ENCODE data around the gene LRBA. TPM values are rescaled to one million over a fixed set of nuclear protein-coding genes. Genes with fewer than 3 reads are reported as not detected.
A peak's percentile ranks its signal among the peaks of the same experiment; 100 is the strongest.

Gene LRBA
- total and polyA plus RNA-seq, 9 of the 15 experiments (the other 6 are each of a cell fraction or from before 2014, with no cell fraction given), result 24.2 to 88.7 (median 59.7) TPM

GRCh38 chr4:150289881-150290280, 725.2 kb downstream of the LRBA start:
- H3K4me1 ChIP-seq (replicated peaks in 1 of 2; ENCODE audit: control insufficient read depth in 2 of 2, insufficient read depth in 2 of 2, low read length in 2 of 2), result no peaks in the 10 kb centered on the region
- H3K79me2 ChIP-seq (ENCODE audit: control insufficient read depth, insufficient read depth, low read length), result no peaks in the 10 kb centered on the region
- no peaks in the 10 kb centered on the region for H3K9me3 ChIP-seq (replicated peaks; ENCODE audit: control insufficient read depth, insufficient read depth, low read depth, low read length)
- no peaks in the 10 kb centered on the region for H3K27me3 ChIP-seq (ENCODE audit: control insufficient read depth in 2 of 2, insufficient read depth in 2 of 2, low read length in 2 of 2)
- no peak for ATAC-seq
- H3K4me3 ChIP-seq, result no peak overlapping the region
- TF ChIP-seq FOS (IDR thresholded peaks at IDR 0.05; ENCODE audit: extremely low read depth, insufficient read length), result no peak
- ChIA-PET CTCF (ENCODE audit: low intra/inter-chr PET ratio) (no interaction called here), POLR2A (interaction anchor here (0.6 kb wide), 1 partner anchor 210 kb away, joined by 3 read pairs; no protein-coding TSS in a partner anchor)
- in situ Hi-C loops (cut with MboI), result loop anchor here (10.0 kb wide), 1 partner anchor 575 kb away; no protein-coding TSS in a partner anchor
- no peak overlapping the region for H3K4me2 ChIP-seq (ENCODE audit: insufficient read depth, low read length)
- peaks cover 12% of the 10 kb centered on the region for H3K36me3 ChIP-seq (ENCODE audit: control insufficient read depth, insufficient read depth, low read length)
- intact Hi-C loops (cut with micrococcal nuclease), result loop anchor here (10.0 kb wide), 1 partner anchor 485 kb away; no protein-coding TSS in a partner anchor
- no peak for FAIRE-seq
- no peak overlapping the region for H3K27ac ChIP-seq (ENCODE audit: extremely low read depth, low read depth, low read length)
- no peak overlapping the region for H2AFZ ChIP-seq (ENCODE audit: low read depth, low read length)
- H3K9me1 ChIP-seq (ENCODE audit: control insufficient read depth, insufficient read depth, low read length), result no peaks in the 10 kb centered on the region
- 86% methylated on average over 3 of the region's 3 CpGs for WGBS (ENCODE audit: insufficient coverage, low coverage, missing lambda C conversion rate)
- no TSS peak for BruUV-seq (replicated peaks)
- H4K20me1 ChIP-seq (replicated peaks; ENCODE audit: control insufficient read depth, insufficient read depth, low read length), result no peaks in the 10 kb centered on the region
- DNase-seq (ENCODE audit: extremely low read depth in 1 of 4, low spot score in 3 of 4), result no peak
- no peak overlapping the region for H3K9ac ChIP-seq (ENCODE audit: insufficient read depth in 1 of 2, low read depth in 2 of 2, low read length in 2 of 2)

- in situ Hi-C loops (cut with MboI), result no loop called here
Measured at GRCh38 chr4:150289198-150289597, 725.9 kb downstream of the LRBA start.

More at GRCh38 chr4:150289198-150289597, 725.9 kb downstream of the LRBA start:
- no peaks in the 10 kb centered on the region for H3K9me3 ChIP-seq (replicated peaks; ENCODE audit: control insufficient read depth, insufficient read depth, low read depth, low read length)
- no peaks in the 10 kb centered on the region for H4K20me1 ChIP-seq (replicated peaks; ENCODE audit: control insufficient read depth, insufficient read depth, low read length)
- FAIRE-seq (peak; percentile 37), DNase-seq (ENCODE audit: extremely low read depth in 1 of 4, low spot score in 3 of 4) (no peak), ATAC-seq (no peak)
- no peaks in the 10 kb centered on the region for H3K27me3 ChIP-seq (ENCODE audit: control insufficient read depth in 2 of 2, insufficient read depth in 2 of 2, low read length in 2 of 2)
- H3K4me3 ChIP-seq, result no peak overlapping the region
- POLR2A ChIA-PET, result no interaction called here
- H3K9ac ChIP-seq (ENCODE audit: insufficient read depth in 1 of 2, low read depth in 2 of 2, low read length in 2 of 2), result no peak overlapping the region
- peaks cover 12% of the 10 kb centered on the region for H3K36me3 ChIP-seq (ENCODE audit: control insufficient read depth, insufficient read depth, low read length)
- BruUV-seq (replicated peaks), result no TSS peak
- H3K9me1 ChIP-seq (ENCODE audit: control insufficient read depth, insufficient read depth, low read length), result no peaks in the 10 kb centered on the region
- WGBS (ENCODE audit: insufficient coverage, low coverage, missing lambda C conversion rate), result 100% methylated on average over 2 of the region's 2 CpGs
- no peak overlapping the region for H2AFZ ChIP-seq (ENCODE audit: low read depth, low read length)
- no peaks in the 10 kb centered on the region for H3K79me2 ChIP-seq (ENCODE audit: control insufficient read depth, insufficient read depth, low read length)
- no peak for TF ChIP-seq GABPB1 (CRISPR knock-in tag; IDR thresholded peaks at IDR 0.05)
- intact Hi-C loops (cut with micrococcal nuclease), result no loop called here
- no peak overlapping the region for H3K4me2 ChIP-seq (ENCODE audit: insufficient read depth, low read length)
- H3K27ac ChIP-seq (ENCODE audit: extremely low read depth, low read depth, low read length), result no peak overlapping the region
- H3K4me1 ChIP-seq (replicated peaks in 1 of 2; ENCODE audit: control insufficient read depth in 2 of 2, insufficient read depth in 2 of 2, low read length in 2 of 2), result no peaks in the 10 kb centered on the region
- CTCF ChIA-PET (ENCODE audit: low intra/inter-chr PET ratio), result no interaction called here

Data from K562 (cell line).